ENCODE measurements around the gene RHOC. TPM values are rescaled to one million over a fixed set of nuclear protein-coding genes. Genes with fewer than 3 reads are reported as not detected.

The RHOC gene
- total RNA-seq, 1 donor: 379 TPM

- peak within 1 kb of the TSS; percentile 82 for H3K4me3 ChIP-seq (ENCODE audit: low read depth, low read length)
- DNase-seq (ENCODE audit: low read depth): peak; percentile 83
- TF ChIP-seq CTCF (IDR thresholded peaks at IDR 0.05; ENCODE audit: insufficient read depth, low read depth, low read length): no peak
Measured at GRCh38 chr1:112674440-112674985, 32.4 kb downstream of the RHOC start, which contains the start of gene MOV10. Gene MOV10, plus strand, starts transcription at chr1:112674659. Its CDS starts 254 bp downstream, at chr1:112674913.

GRCh38 chr1:112673592-112674439 is 33.1 kb downstream of the RHOC start:
- peak; percentile 75 for DNase-seq (ENCODE audit: low read depth)
- TF ChIP-seq CTCF (IDR thresholded peaks at IDR 0.05; ENCODE audit: insufficient read depth, low read depth, low read length): peak; percentile 60
- peak overlapping the region; percentile 82 for H3K4me3 ChIP-seq (ENCODE audit: low read depth, low read length)

- no peak for TF ChIP-seq CTCF (IDR thresholded peaks at IDR 0.05; ENCODE audit: insufficient read depth, low read depth, low read length)
- no peak for DNase-seq (ENCODE audit: low read depth)
- no peak overlapping the region for H3K4me3 ChIP-seq (ENCODE audit: low read depth, low read length)
Measured at GRCh38 chr1:112672842-112673241, 34.1 kb downstream of the RHOC start.

GRCh38 chr1:112672009-112672408 is 34.9 kb downstream of the RHOC start:
- DNase-seq (ENCODE audit: low read depth): no peak

GRCh38 chr1:112666946-112667345 is 40.0 kb downstream of the RHOC start:
- no peak for DNase-seq (ENCODE audit: low read depth)
- no peak for TF ChIP-seq CTCF (IDR thresholded peaks at IDR 0.05; ENCODE audit: insufficient read depth, low read depth, low read length)
- no peak overlapping the region for H3K4me3 ChIP-seq (ENCODE audit: low read depth, low read length)

More at GRCh38 chr1:112672009-112672408, 34.9 kb downstream of the RHOC start:
- H3K4me3 ChIP-seq (ENCODE audit: low read depth, low read length): no peak overlapping the region
- TF ChIP-seq CTCF (IDR thresholded peaks at IDR 0.05; ENCODE audit: insufficient read depth, low read depth, low read length): no peak

GRCh38 chr1:112665857-112666256 is 41.1 kb downstream of the RHOC start:
- no peak for TF ChIP-seq CTCF (IDR thresholded peaks at IDR 0.05; ENCODE audit: insufficient read depth, low read depth, low read length)
- DNase-seq (ENCODE audit: low read depth): no peak
- H3K4me3 ChIP-seq (ENCODE audit: low read depth, low read length): no peak overlapping the region
